Measurements from ENCODE around the gene GRK4. TPM values are rescaled to one million over a fixed set of nuclear protein-coding genes. Genes with fewer than 3 reads are reported as not detected.

GRK4 gene
- total and polyA plus RNA-seq, 2 of the 4 experiments (the other 2 are of a cell fraction), result 1.6 to 2.2 TPM

DNA sequence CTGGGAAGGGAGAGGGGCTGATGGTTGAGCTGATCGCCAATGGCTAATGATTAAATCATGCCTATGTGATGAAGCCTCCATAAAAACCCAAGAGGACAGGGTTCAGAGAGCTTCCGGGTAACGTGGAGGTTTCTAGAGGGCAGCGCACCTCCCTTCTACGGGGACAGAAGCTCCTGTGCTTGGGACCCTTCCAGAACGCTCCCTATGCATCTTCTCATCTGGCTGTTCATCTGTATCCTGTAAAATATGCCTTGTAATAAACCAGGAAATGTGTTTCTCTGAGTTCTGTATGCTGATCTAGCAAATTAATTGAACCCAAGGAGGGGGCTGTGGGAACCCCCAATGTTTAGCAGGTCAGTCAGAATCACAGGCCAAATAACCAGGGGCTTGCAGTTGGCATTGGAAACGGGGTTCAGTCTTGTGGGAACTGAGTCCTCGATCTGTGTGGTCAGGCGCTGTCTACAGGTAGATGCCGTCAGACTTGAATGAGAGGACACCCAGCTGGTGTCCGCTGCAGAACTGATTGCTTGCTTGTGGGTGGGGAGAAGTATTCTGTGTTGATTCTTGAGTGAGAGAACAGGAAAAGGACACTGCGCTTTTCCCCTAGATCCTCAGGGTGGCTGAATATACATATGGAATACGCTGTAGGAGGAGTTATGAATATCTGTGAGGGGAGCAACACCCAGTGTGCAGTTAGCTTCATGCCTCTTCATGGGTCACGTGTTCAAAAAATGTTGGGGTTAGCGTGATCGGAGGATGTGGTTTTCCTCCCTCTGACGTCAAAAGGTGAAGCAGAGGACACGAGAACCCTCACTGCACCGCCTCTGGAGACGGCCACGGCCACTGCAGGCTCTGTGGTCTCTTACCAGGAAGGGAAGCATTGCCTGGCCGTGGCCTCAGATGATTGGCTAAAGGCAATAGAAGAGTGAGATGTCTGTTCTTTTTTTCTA is 81.8 kb downstream of the GRK4 start:
- no peaks in the 10 kb centered on the region for H3K9me3 ChIP-seq (ENCODE audit: control insufficient read depth, insufficient read depth, low read length)
- H3K79me1 ChIP-seq (ENCODE audit: low read depth in 1 of 2, low read length in 2 of 2), result no peaks in the 10 kb centered on the region
- H4K20me1 ChIP-seq (ENCODE audit: insufficient read depth, low read length), result no peaks in the 10 kb centered on the region
- ATAC-seq (ENCODE audit: low read depth) (no peak), DNase-seq (peak; percentile 74)
- H2BK20ac ChIP-seq (ENCODE audit: low read depth, low read length), result no peak overlapping the region
- H3K23ac ChIP-seq (ENCODE audit: low read depth, low read length), result no peak overlapping the region
- no peaks in the 10 kb centered on the region for H3K36me3 ChIP-seq (ENCODE audit: control insufficient read depth, insufficient read depth, low read length)
- no peak overlapping the region for H3K27ac ChIP-seq (ENCODE audit: insufficient read depth, low read length)
- H3K4me2 ChIP-seq (ENCODE audit: low read depth, low read length), result no peak overlapping the region
- intact Hi-C loops (cut with micrococcal nuclease) (no loop called here), in situ Hi-C loops (cut with MboI; ENCODE audit: low sequenced_read_pairs) (loop anchor here (25.0 kb wide), 1 partner anchor 283 kb away; the partner anchor contains the start of gene TNIP2), dilution Hi-C loops (cut with HindIII; ENCODE audit: low sequenced_read_pairs, unreplicated experiment) (no loop called here)
- H3K56ac ChIP-seq (ENCODE audit: extremely low read depth, insufficient read depth, low read length), result no peak overlapping the region
- ChIA-PET POLR2A (ENCODE audit: unreplicated experiment) (no interaction called here), CTCF (no interaction called here)
- H2BK5ac ChIP-seq (ENCODE audit: low read depth, low read length, poor library complexity, severe bottlenecking), result no peak overlapping the region
- H2AFZ ChIP-seq (replicated peaks; ENCODE audit: low read length, poor library complexity), result peak overlapping the region; percentile 1
- no peaks in the 10 kb centered on the region for H3K9me1 ChIP-seq (ENCODE audit: insufficient read depth, low read length)
- H3K4ac ChIP-seq (ENCODE audit: low read depth, low read length), result no peak overlapping the region
- no peak overlapping the region for H3K18ac ChIP-seq (ENCODE audit: low read depth, low read length)
- no peak overlapping the region for H4K5ac ChIP-seq (ENCODE audit: low read depth, low read length)
- no peak overlapping the region for H3K4me3 ChIP-seq (ENCODE audit: insufficient read depth, low read depth, low read length)
- no peak overlapping the region for H2BK15ac ChIP-seq (ENCODE audit: low read depth, low read length)
- no peak overlapping the region for H2BK120ac ChIP-seq (ENCODE audit: low read depth, low read length)
- H2AK5ac ChIP-seq (ENCODE audit: low read depth, low read length), result 0 out of 2 replicates have a peak overlapping the region, but pooled peaks have one; percentile 12
- H3K14ac ChIP-seq (replicated peaks; ENCODE audit: low read depth, low read length), result no peak overlapping the region
- no peak overlapping the region for H4K91ac ChIP-seq (ENCODE audit: insufficient read depth, low read depth, low read length)
- peaks cover 2% of the 10 kb centered on the region; the same call in 1 of the 2 replicates for H3K4me1 ChIP-seq (ENCODE audit: control insufficient read depth, insufficient read depth, low read length)
- peaks cover 5% of the 10 kb centered on the region for H3K27me3 ChIP-seq (ENCODE audit: control insufficient read depth, insufficient read depth, low read length)
- no TSS peak for BruUV-seq (replicated peaks)
- TF ChIP-seq, protein P1, sequence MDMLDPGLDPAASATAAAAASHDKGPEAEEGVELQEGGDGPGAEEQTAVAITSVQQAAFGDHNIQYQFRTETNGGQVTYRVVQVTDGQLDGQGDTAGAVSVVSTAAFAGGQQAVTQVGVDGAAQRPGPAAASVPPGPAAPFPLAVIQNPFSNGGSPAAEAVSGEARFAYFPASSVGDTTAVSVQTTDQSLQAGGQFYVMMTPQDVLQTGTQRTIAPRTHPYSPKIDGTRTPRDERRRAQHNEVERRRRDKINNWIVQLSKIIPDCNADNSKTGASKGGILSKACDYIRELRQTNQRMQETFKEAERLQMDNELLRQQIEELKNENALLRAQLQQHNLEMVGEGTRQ (IDR thresholded peaks at IDR 0.05; ENCODE audit: low read depth, low read length), result peak; percentile 61
- 0 out of 2 replicates have a peak, but pooled peaks have one; percentile 10 for TF ChIP-seq MAFK (IDR thresholded peaks at IDR 0.05; ENCODE audit: low read depth, low read length)
- no peak for TF ChIP-seq CEBPB (IDR thresholded peaks at IDR 0.05; ENCODE audit: low read depth, low read length)
- H2AK9ac ChIP-seq (replicated peaks; ENCODE audit: low read depth, low read length, poor library complexity), result peak overlapping the region; percentile 11
- no peak overlapping the region for H3K9ac ChIP-seq (ENCODE audit: low read depth, low read length)
- WGBS, 2 experiments (ENCODE audit: extremely low coverage in 2 of 2, insufficient read length in 1 of 2), result 86% methylated on average over 5 of the region's 22 CpGs; no CpG with 5 or more reads in 1 of the 2 experiments
- H4K8ac ChIP-seq (ENCODE audit: low read depth in 2 of 2, low read length in 2 of 2), result no peak overlapping the region
